GM21515 (cell line): ENCODE results near the gene CRIM1.

Experiments used
- ATAC-seq: cut with Tn5 transposase; IDR thresholded peaks from one replicate; pipeline ENCODE4 v1.9.1; 2021; ENCODE audit not compliant: unreplicated experiment

Gene CRIM1

DNA sequence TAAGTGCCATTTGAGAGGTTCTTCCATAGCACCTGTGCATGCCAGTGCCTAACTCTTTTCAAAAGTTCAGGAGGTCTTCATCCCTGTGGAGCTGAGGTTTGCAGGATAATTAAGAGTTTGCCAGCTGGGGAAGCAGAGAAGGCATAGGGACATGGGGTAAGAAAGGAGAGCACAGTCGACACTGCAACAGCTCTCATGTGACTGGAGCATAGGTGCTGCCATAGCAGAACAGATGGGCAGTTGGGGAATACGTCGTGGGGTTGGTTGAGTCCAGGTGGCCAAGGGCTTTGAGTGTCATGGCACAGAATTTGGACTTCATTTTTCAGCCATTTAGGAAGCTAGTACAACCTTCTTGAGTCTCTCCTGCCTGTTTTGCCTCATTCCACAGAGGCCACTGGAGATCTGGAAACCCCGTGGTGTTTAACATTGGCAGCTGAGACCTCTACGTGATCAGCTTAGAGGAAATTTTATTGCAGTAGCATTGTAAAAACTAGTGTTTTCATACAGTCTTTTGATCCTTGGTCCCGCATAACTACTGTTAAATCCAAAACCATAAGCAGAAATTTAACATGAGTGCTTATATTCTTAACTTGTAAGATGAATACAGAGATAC, 65.1 kb downstream of the CRIM1 start:
- no peak for ATAC-seq

DNA sequence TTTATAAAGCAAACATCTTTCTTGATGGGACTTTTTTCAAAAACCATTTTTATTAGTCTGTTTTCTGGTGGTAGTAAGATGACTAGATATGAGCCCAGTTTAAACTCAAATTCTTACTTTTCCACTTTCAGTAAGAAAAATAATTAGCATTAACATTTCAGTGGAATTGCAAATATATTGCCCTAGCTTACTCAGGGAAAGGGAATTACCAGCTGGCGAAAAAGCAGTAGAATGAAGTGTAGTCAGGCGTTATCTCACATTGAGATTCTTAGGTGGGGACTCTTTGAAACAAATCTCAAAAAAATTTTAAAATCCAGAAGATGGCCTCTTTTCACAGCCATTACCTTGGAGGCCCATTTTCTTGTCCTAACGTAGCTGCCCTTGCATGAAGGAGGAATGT, 65.8 kb downstream of the CRIM1 start:
- ATAC-seq: no peak

DNA sequence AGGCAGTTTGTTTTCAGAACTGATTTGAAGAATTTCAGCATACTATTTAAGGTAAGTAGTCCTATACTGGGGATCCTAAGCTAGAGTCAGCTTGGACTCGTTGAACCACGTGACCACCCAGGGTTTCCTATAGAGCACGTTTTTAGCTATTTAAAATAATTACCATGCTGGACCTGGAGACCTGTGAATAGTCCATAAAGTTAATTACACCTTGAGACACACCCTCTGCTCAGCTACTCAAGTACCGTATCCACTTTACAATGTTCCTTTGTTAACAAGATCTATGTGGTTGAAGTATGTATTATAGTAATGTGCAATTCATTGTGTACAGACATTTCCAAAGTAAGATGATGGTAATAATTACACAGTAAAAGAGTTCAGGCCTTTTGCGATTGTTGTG, 67.6 kb downstream of the CRIM1 start:
- no peak for ATAC-seq

DNA sequence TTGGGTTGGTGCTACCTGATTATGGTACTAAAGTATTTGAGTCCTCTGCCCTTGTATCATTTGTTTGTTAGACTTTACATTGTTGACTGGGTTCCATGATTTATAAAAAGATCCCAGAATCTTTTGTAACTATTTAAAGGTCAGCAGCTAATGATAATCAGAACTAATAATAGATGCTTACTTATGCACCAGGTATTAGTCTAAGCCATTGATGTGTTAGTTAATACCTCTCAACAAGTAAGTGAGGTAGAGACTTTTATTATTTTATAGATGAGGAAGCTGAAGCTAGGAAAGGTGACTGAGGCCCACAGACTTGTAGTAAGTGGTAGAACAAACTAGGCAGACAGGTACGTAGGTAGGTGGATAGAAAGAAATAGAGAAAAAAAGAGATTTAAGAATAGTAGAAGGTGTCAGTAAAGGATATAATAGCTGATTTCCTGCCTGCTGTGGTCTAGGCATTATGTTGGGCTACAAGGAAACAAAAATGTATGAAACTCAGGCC, 68.1 kb downstream of the CRIM1 start:
- ATAC-seq: no peak

DNA sequence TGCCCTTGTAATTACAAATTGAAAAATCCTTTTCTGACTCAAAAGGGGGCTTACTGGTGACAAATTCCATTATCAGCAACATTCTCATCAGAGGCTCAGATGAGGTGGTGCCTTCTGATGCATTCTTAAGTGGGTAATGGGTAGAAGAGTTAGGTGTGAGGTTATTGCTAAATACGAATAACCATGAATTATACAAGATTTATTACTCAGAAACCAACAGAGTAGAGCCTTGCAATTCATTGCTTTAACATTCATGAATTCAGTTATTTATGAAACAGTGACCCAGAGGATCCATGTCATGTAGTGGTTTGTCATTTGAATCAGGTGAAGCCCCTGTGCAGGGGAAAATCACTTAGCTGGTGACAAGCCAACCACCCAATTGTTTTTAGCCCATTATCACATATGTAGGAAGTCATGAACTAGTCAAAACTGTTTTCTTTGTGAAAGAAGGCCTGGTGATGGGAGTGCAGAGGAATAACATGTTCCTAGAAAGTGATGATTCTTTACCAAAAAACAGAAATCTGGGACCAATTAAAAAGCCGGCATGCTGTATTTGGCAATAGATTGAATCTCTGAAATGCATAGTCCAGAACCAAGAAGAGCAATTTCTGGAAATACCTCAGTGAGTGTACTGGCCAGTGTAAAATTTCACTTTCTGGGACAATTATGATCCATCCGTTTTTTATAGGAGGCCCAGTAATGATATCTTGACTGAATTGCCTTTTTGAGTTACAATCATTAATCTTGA, 70.2 kb downstream of the CRIM1 start:
- ATAC-seq: no peak

DNA sequence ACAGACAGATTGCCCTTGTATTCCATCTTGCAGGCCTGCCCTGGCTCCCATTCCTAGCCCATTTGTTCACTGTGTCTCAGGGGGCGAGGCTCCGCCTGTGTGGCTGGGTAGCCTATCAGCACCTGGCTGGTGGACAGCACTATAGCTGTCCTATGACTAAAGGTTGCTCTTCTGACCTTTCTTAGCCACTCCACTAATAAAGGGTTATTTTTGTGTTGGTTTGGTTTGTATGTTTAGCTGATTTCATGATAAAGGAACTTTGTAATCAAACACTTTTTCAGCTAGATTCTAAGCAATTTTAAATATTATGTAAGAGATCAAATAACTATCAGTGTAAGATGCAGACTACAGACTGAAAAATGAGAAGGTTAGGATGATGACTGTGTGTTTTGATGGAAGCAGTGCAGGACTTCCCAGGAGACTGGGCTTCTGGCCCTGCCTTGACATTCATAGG, 72.2 kb downstream of the CRIM1 start:
- ATAC-seq: no peak

DNA sequence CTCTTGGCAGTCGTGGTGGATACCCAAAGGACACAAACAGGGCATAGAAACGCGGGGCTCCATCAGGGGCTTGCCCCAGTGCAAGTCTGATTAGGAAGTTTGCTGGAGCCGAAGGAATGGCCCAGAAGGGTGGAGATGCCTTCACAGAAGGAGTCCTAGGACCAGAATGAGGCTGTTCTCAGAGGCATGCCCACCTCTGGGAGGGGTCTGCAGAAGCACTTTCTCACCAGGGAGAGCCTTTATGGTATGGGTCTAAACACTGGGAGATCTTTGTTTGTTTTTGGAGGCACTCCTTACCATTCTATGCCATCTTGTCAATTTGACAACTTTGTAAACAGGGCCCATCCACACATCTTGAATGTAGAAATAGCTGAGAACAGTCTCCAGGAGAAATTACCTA, 75.0 kb downstream of the CRIM1 start:
- no peak for ATAC-seq

DNA sequence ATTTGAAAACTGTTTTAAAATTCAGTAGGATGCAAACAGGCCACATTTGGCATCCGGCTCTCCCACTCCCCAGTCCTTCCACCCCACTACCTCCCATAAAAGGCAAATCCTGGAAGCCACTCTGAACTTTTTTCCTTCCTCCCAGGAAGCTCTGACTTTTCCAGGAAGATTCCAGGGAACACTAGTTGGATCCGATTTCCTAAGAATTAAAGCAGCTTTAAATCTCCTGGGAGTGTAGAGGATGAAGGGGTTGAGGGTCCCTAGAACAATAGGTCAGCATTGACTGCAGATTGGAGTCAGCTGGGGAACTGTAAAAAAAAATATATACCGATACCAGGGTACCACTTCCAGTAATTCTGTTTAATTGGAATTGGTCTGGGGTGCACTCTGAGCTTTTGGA, 76.9 kb downstream of the CRIM1 start:
- no peak for ATAC-seq

DNA sequence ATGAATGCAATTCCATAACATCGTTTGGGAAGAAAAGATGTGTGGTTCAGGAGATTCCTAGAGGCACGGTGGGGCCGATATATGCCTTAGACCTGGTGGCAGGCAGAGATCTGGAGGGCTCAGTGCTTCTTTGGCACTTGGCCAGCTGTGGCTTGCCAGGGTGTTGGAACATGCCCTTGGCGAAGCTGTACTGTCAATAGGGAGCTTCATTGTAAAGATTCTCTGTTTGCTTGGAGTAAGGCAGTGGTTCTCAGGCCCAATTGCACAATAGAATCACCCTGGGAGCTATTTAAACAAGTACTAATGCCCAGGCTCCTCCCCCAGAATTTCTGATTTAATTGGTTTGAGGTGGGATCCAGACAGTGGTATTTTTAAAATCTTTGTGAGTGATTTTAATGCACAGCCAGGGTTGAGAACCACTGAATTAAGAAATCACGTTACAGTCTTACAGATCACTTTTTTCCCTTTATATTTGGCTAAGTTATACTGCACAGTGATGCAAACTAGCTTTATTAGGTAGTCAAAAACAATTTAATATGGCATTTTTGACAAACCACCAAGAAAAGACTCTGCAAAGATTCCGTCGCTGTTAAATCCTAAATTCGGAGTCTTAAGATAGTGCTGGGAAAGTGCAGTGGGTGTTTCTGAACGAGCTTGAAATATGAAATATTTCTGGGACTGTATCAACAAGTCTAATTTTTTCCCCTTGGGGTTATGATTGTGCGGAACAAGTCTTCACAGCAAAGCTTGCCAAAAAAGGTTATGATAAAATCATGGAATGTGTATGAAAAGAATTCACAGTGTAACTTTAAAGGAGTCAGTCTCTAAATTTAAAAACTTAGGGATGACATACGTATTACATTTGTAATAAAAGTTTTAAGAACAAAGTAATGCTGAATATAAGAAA, 78.0 kb downstream of the CRIM1 start:
- ATAC-seq: no peak

DNA sequence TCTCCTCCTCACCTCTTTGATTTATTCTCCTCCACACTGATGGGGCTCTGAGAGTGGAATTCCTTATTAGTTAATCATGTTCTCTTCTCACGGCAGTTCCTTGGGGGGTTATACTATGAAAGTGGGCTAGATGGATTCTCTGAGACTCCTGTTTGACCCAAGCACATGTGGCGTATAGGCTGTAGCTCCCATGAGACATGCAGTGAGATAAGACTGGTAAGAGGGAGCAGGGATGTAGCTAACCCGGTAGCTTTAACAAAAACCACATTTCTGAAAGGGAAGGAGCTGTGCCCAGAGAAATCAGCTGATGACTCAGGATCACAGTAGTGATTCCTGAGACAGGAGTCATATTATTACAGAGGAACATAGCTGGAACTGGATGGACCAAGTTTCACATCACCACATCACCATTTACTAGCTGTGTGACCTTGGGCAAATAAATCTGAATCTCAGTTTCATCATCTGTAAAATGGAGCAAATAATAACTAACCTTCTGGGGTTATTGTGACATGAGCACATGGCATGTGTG, 82.9 kb downstream of the CRIM1 start:
- ATAC-seq: no peak

DNA sequence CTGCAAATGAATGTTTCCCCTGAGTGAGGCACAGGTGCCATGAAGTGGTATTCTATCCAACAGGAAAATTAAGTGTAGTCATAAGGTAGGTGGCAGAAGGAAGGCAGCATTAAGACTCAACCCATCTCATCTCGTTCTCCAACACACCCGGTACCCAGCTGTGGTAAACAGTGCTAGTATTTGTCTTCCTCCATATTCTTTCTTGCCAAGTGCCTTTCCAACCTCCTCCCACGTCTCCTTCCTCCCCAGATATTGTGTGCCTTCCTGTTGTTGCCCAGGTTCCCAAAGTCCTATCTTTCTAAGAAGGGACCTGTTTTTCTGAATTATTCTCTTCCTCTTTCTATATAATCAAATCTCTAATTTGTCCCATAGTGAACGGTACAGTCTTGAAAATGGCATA, 83.5 kb downstream of the CRIM1 start:
- no peak for ATAC-seq

DNA sequence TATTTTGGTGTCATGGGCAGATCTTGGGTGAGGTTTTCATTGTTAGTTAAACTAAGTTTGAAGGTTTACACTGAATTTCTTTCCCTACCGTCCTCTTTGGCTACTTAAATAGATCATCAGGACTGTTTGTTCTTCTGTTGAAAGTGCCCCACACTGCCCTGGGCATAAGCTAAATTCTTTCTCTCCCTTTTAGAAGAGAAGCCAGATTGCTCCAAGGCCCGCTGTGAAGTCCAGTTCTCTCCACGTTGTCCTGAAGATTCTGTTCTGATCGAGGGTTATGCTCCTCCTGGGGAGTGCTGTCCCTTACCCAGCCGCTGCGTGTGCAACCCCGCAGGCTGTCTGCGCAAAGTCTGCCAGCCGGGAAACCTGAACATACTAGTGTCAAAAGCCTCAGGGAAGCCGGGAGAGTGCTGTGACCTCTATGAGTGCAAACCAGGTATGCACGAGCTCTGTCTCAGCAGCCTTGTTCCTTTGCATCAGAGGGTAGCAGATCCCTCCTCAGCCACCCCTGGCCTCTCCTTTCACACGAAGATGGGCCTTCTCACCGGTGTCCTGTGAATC, 85.6 kb downstream of the CRIM1 start:
- no peak for ATAC-seq

DNA sequence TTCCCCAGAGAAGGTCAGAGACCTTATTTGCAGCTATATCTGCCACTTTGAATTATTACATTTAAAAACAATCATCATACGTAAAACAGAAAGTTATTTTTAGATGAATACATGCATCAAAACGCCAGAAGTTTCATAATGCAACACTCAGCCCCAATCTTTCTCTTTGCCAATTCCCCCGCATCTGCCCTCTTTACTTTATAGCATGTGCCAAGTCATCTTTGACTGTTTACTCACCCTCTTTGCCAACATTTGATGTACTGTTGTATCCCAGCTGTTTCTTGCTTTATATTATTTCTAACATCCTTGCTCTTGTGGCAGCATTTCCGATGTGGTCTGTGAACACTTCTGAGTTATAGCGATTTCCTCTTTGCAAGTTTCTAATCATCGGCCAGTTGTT, 86.2 kb downstream of the CRIM1 start:
- ATAC-seq: peak; percentile 48

DNA sequence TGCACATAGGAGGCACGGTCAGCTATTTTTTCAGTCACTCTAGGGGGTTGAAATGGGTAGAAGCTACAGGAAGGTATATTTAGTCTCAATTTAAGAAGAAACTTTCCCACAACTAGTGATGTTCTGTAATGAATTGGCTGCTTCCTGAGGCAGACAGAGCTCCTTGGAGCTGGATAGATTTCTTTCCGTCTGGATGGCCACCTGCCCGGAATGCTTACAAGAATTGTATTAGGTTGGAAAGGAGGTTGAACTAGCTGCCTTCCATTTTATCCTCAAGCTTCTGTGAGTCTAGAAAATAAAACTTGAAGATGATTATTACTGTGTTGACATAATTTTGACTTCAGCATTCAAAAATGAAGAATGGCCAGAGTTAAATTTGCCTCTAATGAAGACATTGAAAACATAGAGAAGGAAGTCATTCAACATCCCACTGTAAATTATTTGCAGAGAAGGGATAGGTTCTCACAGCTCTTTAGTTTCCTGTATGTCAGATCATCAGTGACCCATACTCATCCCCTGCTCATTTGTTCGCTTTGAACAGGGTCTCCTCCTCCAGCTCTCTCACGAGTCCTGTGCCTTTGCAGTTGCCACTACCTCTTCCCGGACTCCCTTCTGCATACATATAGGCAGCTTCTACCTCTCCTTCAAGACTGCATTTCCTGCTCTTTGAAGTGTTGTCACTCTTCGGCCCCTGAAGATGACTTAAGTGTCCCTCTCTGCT, 88.8 kb downstream of the CRIM1 start:
- no peak for ATAC-seq

DNA sequence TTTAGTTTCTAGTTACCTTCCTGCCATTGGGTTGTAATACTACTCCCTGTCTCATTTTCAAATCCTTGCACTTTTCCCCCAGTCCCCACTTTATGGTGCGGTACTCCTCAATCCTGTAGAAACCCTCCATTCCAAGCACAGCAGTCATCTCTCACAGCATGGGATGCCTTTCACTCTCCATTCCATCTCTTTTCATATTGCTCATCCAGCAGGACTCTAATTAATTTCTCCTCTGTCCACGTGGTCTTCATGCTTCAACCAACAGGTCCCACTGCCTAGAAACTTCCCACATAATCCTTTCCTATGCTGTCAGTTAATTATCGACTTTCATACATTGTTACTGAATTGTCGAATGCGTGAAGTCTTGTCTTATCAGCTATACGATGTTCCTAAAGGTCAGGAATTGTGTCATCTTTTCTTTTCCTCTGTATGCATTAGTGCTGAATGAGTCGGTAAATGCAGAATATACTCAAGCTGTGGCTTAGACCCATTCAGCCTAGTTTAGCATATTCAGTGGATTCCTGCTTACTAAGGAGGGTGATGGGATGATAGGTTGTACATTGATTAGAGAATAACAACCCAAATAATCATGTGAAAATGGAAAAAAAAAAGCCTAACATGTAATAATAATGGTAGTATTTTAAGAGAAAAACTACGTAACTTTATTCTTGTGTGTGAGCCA, 89.7 kb downstream of the CRIM1 start:
- no peak for ATAC-seq

DNA sequence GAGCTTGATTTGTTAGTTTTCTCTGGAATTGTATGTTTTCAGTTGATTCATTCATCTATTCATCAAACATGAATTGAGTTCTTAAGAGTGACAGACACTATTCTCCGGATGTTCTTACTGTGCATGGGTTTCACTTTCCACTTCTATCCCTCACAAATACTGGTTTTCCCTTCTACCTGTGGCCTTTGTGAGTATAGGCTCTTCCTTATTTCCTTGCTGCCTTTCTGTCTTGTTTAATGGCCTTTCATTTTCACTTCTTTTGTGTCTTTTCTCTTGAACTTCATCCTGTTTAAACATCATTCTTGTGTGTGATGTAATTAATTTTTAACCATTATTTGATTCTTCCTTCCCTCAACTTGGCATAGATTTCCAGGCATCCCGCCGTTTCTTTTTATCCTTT, 90.7 kb downstream of the CRIM1 start:
- no peak for ATAC-seq

DNA sequence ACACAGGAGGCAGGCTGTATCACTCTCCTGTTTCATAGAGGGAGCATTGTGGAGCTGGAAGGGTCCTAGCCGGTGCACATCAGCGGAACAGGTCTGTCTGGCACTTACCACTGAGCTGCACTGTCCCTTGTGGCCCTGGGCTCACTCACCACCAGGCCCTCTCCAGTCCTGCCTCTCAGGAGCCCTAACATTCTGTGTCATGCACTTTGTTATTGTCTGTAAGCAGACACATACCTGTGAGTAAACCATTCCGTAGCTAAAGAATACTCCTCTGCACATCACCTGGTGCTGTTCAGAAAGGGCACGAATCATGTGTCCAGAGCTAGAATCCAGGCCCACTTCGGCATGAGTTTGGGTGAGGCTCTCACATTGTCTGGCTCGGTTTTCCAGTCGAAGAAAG, 93.6 kb downstream of the CRIM1 start:
- no peak for ATAC-seq

DNA sequence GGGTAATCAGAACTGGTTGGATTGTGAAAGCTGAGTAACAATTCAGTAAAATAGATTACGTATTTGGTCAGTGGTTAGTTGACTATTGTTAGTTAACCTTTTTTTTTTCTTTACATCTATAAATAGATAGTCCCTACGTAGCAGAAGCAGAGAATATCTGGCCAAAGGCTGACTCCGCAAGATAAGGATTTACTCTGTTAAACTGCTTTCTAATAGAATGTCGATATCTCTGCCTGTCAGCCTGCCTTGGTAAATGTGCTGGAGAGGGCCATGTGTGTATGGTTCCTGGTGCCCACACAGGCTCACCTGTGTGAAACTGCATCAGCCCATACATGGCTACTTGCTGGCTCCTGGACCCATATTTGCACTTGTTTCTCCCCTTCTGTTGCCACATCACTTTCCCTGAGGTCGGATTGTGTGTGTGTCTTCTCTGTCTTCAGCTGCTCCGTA, 94.4 kb downstream of the CRIM1 start:
- no peak for ATAC-seq

DNA sequence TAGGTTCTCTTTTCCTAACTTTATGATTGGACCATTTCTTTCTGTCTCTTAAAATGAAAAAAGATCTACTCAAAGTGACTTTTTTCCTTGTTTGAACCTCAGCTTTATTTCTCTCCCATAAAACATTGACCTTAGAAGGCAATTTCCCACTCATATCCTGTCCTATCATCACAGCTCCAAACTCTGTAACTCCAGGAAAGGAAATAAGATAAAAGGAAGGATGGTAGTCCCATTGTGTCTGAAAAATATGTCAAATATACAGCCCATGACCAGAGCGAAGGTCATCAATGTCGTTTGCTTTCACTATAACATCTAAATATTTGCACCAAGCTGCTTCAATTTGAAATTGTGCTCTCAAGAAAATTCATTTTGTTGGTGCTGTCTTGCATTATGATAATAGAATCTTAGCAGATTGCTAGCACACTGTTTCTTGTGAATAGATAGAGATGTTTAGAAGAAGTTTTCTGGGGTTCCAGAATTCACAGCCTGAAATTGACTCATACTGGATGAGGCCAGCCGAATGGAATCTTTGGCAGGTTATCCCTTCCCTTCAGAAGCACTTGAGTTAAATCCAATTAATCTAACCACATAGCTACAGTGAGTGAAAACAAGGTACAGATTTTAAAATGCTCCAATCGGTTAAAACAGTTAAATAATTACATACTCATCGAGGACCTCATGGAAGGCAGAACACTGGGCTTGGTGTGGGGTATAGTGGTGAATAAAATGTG, 95.1 kb downstream of the CRIM1 start:
- no peak for ATAC-seq
